K562 (cell line): ENCODE measurements around the gene FANCC.

Source experiments
- CC2D1A ChIP-seq: fragments of 450-650 bp; IDR thresholded peaks from 2 replicates; pipeline ENCODE4 v1.6.1; 2017; ENCODE audit warnings: mild to moderate bottlenecking
- CTCF ChIP-seq, 3 experiments: IDR thresholded peaks in 2 of 3; conservative IDR thresholded peaks in 1 of 3; 2 replicates each; pipeline ENCODE4 v1.5.1; 2011 to 2012; ENCODE audit warnings: low read length in 3 of 3, mild to moderate bottlenecking in 3 of 3, control low read depth in 2 of 3, improper control_type of control experiment in 1 of 3, inconsistent platforms in 1 of 3, low read depth in 1 of 3, mixed read lengths in 1 of 3, moderate library complexity in 1 of 3; ENCODE audit not compliant: insufficient read depth in 2 of 3
- FUS ChIP-seq: fragments of 200-400 bp; formaldehyde crosslinking; optimal IDR thresholded peaks from 2 replicates; pipeline ENCODE3; 2017; ENCODE audit warnings: low read depth, low read length
- MTF1 ChIP-seq: fragments of 250-450 bp; sonication (Bioruptor Pico); IDR thresholded peaks from 2 replicates; pipeline ENCODE4 v1.9.0; 2021; ENCODE audit warnings: moderate library complexity, mild to moderate bottlenecking, inconsistent platforms, borderline replicate concordance
- ZFX ChIP-seq: sonication (generic); formaldehyde crosslinking; IDR thresholded peaks from 2 replicates; pipeline ENCODE4 v1.8.0; 2022; ENCODE audit warnings: mild to moderate bottlenecking, missing genetic modification reagents, moderate library complexity

DNA sequence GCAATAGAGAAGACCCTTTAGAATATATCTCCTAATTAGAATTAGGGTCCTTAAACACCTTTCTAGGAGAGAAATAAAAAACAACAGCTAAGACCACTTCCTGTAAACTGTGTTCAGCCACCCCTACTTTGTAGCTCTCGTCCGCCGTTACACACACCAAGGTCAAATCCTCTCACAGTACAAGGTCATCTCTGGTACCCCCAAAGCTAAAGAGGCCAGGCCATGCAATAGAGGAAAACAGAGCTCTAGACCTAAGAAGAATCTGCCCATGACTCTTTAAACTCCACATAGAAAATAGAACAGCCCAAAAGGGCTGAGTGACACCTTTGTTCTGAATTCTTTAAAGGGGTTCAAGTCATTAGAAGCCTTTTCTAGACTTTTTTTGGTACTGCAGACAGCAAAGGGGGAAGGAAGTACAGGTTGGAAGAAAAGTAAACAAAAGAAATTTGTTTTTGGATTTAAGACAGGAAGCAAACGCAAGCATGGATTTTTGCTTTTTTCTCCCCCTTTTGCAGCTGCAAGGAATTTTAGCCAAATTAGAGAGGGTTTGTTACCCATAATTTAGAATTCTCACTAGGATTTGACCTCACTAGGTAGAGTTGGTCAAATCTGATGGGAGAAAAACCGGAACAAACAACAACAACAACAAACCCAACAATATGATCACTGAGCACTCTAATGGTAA lies 13.4 kb upstream of the FANCC start:
- TF ChIP-seq FUS (no peak), MTF1 (CRISPR knock-in tag) (no peak), CC2D1A (no peak), CTCF (IDR thresholded peaks at IDR 0.05 in 2 of 3, conservative IDR thresholded peaks at IDR 0.05 in 1 of 3; ENCODE audit: insufficient read depth in 2 of 3, low read depth in 1 of 3, low read length in 3 of 3) (no peak), ZFX (no peak)
